GM04503 (cell line): ENCODE results near the gene ARHGAP29.
"Not testable (repeated sequence)": the region's sequence is repeated elsewhere in the genome, so short reads cannot be mapped to it uniquely, and the experiment has no call there.

Source experiments
- DNase-seq: peaks from one replicate; pipeline ENCODE4 v3.0.0-alpha.2; 2012; ENCODE audit warnings: low read depth

The ARHGAP29 gene

DNA sequence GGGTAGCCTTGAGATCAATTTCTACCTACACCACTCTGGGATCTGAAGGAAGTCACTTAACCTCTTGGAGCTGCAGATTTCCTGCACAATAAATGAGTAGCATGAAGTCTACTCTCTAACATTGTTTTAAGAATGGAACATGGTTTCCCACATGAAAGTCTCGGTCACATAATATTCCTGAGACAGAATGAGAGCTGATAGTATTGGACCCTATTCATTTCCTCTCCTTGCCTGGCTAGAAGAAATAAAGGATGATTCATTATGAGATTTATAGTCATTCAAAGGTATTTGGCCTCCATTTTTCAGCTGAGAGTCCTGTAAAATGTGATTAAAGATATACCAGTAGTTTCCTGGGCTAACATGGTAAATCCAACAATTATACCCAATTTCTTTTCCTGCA, 56.7 kb downstream of the ARHGAP29 start:
- no peak for DNase-seq

DNA sequence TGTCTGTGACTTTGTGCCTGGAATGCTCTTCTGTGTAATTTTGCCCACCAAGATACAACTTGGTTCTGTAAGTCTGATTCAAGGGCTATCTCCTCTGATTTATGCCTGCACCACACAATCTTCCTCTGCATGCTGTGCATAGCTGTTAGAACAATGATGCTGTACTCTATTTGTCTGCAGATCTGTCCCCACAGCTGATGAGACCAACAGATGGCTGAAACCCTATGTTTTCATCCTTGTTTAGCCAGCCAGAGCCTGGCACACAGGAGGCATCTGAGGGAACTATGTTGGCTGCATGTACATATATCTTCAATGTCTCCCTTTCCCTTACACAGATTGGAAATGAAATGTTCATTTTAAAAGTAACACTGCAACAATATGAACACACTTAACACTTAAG, 58.5 kb downstream of the ARHGAP29 start:
- DNase-seq: no peak

DNA sequence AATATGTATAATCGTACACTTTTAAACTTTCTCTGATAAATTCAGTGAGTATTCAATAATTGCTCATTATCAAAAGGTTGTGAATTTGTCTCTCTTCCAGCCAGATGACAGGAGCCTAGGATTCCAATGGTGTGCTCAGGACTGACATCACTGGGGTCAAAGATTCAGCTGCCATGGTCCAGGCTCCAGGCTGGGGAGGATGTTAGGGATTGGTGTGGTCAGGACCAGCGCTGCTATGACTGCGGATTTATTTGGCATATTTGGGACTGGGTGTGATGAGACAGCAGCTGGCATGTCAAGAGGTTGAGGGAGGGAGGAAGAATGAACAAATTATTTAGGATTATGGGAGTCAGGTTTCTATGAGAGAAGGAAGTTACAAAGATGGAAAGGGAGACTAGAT, 68.3 kb downstream of the ARHGAP29 start:
- DNase-seq: no peak

DNA sequence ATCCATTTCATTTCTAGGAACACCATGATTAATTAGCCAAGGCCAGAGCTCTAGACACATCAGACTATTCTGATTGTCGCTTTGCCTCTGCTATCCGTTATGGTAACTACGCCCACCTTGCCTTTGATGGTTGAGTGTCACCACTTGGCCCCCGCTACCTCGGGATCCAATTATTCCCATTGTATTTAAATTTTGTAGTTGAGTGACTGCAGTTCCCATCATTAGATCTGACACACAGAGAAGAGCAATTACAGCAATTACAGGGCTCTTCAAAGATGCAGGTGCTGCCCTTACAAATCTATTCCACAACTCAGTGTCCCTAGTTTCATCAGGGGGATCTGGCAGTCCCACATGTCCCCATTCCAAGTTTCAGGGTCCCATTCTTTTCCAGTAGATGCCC, 71.5 kb downstream of the ARHGAP29 start:
- DNase-seq: no peak

DNA sequence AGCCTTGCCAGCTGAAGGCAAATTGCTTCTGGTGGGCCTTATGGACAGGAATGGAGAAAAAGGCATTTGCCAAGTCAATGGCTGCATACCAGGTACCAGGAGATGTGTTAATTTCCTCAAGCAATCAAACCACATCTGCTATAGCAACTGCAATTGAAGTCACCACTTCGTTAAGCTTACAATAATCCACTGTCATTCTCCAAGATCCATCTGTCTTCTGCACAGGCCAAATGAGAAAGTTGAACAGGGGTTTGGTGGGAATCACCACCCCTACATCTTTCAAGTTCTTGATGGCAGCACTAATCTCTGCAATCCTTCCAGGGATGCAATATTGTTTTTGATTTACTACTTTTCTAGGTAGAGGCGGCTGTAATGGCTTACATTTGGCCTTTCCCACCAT, 72.5 kb downstream of the ARHGAP29 start:
- not testable (repeated sequence) for DNase-seq

DNA sequence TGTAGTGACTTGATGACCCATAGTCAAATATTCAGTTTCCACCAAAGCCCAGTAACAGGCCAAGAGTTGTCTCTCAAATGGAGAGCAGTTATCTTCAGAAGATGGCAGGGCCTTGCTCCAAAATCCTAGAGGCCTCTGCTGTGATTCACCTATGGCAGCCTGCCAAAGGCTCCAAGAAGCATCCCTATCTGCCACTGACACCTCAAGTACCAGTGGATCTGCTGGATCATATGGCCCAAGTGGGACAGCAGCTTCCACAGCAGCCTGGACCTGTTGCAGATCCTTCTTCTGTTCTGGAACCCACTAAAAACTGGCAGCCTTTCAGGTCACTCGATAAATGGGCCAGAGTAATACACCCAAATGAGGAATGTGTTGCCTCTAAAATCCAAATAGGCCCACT, 73.3 kb downstream of the ARHGAP29 start:
- not testable (repeated sequence) for DNase-seq

DNA sequence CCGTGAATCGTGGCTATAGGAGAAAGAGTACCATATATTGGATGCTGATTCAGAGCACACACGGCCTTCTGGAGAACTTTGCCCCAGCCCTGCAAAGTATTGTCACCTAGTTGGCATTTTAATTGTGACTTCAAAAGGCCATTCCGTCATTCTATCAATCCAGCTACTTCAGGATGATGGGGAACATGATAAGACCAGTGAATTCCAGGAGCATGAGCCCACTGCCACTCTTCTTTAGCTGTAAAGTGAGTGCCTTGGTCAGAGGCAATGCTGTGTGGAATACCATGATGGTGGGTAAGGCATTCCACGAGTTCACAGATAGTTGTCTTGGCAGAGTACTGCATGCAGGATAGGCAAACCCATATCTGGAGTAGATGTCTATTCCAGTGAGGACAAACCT, 74.1 kb downstream of the ARHGAP29 start:
- not testable (repeated sequence) for DNase-seq

DNA sequence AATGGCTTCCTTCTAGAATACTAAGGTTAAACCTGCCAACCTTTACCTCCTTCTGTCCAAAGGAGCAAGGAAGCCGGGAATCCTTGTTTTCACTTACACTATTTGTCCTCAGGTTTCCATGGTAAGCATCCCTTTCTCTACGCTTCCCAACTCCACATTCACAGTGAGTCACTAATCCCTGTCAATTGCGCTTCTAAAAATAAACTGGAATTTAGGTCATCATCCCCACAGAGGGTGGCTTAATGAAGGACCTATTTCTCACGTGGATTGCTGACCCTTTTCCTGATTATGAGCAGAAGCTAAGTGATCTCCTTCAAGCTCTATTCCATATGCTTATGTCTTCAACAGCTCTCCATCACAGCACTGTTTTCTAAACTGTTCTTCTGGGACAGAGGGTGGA, 76.6 kb downstream of the ARHGAP29 start:
- DNase-seq: peak; percentile 86

DNA sequence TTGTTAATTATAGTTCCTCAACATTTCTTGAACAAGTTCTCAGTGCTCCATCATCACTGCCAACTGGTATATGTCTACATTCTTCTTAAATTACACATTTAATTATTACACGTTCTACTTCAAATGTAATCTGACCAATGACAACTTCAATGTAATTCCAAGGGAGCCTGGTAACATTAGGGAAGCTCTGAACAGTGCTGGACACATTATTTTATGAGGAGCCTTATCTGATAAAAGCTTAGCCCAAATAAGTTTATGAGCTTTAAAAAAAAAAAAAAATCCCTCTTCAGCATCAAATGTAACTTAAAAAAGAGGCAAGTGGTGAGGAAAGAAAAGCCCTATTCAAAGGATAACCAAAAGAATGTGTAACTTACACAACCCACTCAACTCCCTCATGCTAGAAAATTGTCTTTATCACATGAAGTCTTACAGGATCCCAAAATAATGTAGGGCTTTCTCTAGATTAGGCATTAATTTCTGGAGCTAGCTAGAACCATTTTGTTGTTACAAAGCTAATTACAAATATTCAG, 81.2 kb downstream of the ARHGAP29 start:
- DNase-seq: no peak

DNA sequence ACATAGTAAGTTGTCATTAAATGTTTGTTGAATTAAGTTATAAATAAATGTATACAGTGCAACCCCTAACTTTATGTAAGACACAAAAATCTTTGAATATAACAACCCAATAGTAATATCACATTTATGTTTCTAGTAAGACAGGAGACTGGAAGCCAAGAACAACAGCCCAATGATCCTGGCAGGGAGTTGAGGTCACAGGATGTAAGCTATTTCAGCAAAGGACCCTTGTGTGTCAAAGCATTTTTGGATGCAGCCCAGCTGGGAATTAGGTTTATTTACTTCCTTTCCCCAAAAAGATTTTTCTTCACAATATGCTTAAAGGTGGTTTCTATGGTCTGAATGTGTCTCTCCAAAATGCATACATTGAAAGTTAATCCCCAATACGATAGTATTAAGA, 82.4 kb downstream of the ARHGAP29 start:
- DNase-seq: no peak

DNA sequence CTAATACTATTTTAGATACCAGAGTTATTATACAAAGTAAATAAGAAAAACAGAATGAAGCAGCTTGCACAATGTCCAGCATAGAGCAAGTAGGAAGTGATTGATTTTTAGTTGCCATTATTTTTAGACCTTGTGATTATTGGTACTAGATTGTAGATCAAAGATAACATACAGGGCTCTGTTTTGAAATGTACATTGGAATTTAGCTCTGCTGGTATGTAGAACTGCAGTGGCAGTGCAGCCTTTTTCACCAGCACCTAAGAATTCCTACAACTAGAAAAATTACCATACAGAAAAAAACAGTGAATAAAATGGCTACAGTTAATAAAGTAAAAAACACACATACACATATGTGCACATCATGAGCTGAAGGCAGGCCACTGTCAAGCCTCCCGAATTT, 84.3 kb downstream of the ARHGAP29 start:
- no peak for DNase-seq

DNA sequence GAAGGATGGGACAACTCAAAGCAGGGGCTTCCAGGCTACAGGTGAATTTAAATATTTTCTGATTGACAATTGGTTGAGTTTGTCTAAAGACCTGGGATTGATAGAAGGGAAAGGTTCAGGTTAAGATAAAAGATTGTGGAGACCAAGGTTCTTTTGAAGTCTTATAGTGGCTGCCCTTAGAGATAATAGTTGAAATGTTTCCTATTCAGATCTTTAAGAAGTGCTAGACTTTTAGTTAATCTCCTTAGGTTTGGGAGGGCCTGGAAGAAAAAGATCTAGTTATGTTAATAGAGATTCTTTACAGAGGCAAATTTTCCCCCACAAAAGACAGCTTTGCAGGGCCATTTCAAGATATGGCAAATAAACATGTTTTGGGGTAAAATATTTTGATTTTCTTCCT, 88.2 kb downstream of the ARHGAP29 start:
- DNase-seq: not testable (repeated sequence)

DNA sequence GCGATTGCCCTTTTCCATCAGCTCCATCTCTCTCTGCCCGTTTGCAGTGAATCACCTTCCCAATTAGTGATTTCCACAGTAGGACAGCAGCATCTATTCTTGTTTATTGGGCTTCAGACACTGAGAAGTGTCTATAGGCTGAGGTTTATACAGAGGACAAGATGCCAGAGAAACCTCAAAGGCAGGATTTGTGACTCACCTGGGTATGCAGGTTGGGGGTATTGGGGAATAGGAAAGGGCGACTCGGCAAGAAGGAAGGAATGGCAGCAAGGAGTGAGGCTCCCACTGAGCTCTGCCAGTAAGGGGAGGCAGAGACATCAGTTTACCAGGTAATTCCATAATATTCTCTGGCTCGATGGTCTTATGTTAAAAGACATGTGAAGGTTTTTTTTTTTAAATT, 91.1 kb downstream of the ARHGAP29 start:
- DNase-seq: no peak

DNA sequence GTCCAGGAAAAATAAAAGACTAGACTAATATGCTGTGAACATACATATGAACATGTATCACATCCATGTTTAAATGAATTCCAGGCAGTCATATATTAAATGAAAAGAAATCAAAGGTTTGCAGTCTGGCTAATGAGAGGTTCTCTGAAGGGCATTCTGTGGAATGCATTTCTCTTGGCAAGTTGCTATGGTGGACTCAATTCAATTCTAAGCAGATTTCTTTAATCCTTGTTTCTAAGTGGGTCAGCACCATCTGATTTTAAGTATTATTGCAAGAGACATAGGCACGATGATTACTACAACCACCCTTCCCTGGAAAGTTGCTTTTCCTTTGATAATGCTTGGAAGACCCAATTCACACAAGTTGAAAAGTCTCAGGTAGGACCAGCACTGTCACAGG, 92.5 kb downstream of the ARHGAP29 start:
- DNase-seq: no peak

DNA sequence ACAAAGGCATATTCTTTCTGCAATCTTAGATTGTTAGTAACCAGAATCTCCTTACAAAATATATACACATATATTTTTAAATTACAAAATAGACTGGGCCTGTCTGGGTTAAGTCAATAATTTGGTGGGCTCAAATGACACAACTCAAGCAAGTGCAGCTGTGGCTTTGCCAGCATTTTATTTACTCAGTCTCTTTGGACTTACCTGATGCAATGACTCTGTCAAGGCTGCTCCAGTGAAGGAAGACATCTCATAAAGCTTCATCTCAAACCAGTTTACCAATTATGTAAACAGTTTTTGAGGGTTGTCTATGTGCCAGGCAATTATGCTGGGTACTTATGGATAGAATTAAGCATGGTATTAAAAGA, 93.6 kb downstream of the ARHGAP29 start:
- no peak for DNase-seq

DNA sequence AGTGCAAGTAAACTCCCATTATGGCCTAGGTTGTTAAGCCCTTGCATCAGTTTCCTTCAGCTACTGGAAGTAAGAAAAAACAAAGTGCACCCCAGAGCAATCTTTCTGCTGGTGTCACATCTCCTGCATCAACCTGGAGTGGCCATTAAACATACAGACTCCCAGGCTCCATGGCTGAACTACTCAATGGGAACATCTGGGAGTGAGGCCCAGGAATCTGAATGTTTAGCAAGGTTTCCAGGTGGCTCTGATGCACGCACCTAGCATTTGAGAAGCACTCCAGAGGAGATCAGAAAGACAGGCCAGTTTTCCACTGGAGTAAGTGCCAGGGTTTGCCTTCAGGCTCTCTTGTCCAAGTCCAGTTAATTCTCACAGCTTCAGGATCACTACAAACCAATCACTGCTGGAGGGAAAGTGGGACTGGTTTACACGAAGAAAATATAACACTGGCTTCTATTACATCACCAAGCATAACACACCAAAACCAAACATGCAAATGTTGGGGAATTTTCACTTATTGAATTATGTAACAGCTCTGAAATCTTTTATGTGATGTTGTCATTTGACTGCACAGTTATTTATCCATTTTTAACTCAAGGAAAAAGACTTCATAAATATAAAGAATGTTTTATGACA, 94.1 kb downstream of the ARHGAP29 start:
- DNase-seq: no peak

DNA sequence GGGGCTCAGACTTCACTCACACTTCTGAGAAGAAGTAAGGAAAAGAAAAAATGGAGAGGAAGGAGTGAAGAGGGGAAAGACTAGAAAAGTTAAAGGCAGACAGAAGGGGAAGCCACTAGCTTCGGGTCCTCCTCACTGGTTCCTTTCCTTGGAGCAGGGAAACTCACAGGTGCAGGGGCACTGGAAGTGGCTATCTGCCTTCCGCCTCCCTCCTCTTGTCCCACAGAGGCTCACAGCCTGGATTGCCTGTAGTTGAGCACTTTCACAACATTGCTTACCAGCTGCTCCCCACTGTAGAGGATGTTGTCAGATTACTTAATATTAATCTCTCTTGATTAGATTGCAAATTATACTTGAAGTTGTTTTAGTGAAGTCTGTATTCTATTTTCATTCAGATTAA, 94.8 kb downstream of the ARHGAP29 start:
- no peak for DNase-seq

DNA sequence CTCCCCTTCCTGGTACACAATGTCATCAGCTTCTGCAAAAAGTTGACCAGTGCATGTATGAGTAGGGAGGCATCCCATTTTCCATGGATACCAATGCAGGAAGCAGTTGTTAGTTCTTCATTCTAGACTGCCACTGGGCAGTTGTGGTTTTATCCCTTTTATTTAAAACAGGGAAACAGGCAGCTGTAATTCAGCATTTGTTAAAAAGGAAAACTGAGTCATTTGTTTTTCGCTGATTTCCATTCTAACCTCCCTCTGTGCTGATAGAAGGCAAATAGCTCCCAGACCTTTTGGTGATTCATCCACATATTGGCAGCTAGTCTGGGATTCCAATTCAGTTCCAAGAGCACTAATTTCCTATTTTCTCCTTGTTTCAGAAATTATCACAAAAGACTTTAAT, 95.4 kb downstream of the ARHGAP29 start:
- no peak for DNase-seq

DNA sequence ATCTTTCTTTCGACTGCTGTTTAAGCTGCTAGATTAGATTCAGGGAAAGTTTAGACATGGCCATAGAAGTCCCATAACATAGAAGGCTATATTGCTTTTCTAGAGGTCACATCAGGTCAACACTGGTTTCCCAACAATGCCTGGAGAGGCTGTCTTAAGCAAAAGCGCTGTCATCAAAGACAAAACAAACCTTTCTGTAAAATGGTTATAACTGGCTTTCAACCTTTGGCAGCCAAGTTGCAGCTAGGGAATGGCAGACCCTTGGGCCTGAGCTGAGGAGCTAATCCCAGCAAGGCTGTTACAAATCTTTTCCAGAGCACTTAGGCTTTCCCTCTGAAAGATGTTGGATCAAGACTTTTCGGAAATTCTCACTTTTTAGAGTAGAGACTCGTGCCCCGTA, 105.3 kb downstream of the ARHGAP29 start:
- DNase-seq: no peak

DNA sequence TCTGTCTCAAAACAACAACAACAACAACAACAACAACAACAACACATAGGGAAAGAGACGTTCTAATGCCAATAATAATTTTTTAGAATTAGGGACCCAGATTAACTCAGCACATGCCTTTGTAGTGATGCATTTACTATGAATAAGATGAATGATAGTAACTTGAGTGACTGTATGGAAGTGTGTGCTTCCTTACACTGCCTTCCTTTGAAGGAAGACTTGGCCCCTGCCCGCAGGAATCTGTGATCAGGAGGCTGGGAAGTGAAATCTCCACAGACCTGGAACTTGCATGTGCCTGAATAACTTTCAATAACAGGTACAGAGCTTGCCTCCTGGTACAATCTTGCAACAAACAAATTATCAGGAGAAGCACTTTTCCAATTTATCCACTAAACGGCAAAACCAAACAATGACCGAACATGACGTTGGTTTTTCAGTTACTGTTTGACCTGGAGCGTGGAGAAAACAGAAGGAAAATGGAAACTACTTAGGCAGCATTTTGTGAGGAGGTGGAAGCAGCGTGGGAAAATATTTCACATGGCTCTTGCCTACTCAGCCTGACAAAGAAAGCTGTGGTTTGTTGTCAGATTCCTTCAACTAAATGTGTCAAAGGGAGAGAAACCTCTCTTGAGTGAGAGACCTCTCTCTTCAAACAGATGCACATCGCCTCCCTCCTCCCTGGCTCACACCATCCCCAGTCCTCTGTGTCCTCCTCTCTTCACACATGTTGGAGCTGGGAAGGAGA, 106.4 kb downstream of the ARHGAP29 start:
- DNase-seq: no peak

DNA sequence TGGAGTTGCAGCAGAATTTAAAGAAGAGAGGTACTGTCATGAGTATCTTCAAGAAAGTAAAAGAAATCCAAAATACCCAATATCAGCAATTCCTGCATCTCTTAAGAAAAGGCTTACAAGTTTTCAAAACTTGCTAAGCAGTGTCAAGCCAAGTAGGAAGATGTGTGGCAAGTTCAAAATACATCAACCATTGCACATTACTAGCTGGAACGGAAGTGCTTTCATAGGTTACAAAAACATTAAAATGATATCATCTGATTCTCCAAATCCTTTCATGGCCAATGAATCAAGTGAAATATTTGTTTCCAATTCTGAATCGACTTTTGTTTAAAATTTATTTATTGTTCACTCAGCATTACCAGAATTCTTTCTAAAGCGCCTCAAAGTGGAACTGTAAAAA, 110.7 kb downstream of the ARHGAP29 start:
- no peak for DNase-seq

DNA sequence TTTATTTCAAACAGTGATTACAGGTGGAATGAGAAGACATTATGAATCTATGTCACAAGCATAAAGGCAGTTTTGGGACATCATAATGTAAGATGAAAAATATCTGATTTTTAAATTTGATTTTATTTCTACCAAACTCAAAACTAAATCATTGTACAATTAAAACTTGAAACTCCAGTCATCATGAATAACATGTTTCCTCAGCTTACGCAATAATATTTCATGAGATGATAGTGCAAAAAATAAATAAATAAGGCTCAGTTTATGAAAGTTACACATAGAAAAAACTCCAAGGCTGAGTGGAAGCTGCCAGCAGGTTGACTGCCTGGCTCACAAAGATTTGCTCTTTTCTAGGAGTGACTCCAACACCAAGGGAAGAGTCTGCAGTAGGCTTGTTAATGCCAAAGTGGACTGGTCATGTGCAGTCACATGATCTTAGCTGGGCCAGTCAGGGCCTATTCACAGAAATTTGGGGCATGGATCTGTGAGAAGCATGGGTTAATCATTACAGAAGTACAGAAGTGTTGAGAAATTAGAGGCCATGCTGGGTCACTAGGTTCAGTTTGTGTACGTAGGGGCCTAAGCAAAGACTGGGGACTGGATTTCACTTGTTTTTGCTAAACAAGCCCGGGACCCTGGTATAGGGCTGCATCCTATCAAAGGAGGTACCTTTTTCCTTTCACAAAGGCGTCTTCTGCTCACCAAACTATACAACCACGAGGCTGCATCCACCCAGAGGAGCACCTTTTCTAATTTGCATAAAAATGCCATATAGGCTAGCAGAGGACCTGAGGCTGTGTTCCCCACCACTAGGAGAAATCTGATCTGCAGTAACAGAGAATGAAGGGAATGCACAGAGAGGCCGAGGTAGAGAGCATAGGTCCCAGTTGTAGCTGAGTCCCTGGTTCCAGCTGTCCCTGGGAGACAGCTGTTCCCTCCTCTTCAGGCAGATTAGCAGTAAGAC, 111.6 kb downstream of the ARHGAP29 start:
- DNase-seq: no peak

DNA sequence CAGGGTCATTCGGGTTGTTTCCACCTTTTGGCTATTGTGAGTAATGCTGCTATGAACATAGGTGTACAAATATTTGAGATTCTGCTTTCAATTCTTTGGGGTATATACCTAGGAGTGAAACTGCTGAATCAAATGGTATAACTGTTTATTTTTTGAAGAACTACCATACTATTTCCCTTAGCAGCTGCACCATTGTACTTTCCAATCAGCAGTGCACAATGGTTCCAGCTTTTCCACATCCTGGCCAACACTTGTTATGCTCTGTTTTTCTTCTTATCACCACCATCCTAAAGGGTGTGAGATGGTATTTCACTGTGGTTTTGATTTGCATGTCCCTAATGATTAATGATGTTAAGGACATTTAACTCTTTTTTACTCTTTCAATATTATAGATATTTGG, 112.8 kb downstream of the ARHGAP29 start:
- DNase-seq: no peak
